Fibroblast of peridontal ligament (primary cell): ENCODE measurements around the gene IQSEC1.

Experiments
- DNase-seq: peaks from one replicate; pipeline ENCODE4 v3.0.0-alpha.2; 2010; ENCODE audit errors: extremely low read depth

Gene IQSEC1

GRCh38 chr3:12986031-12986430 is 87.2 kb downstream of the IQSEC1 start:
- no peak for DNase-seq

- DNase-seq: no peak
Observed at GRCh38 chr3:12985148-12985547, 88.1 kb downstream of the IQSEC1 start.

GRCh38 chr3:12984023-12984823 is 89.0 kb downstream of the IQSEC1 start:
- DNase-seq: peak; percentile 72

DNA sequence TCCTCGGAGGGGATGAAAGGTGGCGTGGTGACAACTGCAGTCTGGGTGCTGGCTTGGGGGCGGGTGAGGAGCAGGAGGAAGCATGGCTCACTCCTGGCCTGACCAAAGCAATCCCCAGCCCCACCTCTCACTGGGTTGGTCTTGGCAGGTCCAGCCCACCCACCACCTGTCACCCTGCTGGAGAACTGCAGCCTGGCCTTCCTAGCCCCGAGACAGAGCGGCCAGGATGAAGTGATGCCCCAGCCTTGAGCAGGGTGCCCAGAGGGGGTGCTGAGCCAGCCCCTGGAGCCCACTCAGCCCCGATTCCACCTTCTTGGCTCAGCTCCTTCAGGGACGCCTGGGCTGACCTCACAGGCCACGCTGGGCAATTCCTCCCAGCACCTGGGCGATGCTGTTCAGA is 89.9 kb downstream of the IQSEC1 start:
- no peak for DNase-seq

GRCh38 chr3:12982619-12983101 is 90.6 kb downstream of the IQSEC1 start:
- no peak for DNase-seq

- no peak for DNase-seq
Observed at GRCh38 chr3:12981306-12982275, 91.6 kb downstream of the IQSEC1 start.

GRCh38 chr3:12980596-12981290 is 92.5 kb downstream of the IQSEC1 start:
- DNase-seq: no peak

DNA sequence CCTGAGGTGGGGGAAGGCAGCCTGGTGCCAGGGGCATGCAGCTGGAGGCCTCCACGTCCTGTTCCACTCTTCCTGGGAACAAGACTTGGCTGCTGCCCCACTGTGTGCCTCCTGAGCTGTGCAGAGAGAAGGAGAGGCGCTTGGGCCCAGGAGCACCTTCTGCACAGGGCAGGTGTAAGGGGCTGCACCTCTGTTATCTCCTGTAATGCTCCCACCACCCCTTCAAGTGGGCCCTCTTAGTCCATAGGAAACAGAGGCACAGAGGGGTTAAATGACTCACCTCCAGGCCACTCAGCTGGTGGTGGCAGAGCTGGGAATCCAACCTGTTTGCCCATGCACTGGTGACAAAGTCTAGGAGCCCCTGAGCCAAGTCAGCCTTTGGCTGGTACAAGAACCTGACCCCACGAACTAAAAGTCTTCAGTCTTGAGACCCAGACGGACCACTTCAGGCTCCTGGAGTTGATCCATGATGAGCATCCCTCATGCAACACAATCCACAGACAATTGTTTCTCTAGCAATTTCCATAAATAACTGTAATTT is 93.2 kb downstream of the IQSEC1 start:
- DNase-seq: no peak

DNA sequence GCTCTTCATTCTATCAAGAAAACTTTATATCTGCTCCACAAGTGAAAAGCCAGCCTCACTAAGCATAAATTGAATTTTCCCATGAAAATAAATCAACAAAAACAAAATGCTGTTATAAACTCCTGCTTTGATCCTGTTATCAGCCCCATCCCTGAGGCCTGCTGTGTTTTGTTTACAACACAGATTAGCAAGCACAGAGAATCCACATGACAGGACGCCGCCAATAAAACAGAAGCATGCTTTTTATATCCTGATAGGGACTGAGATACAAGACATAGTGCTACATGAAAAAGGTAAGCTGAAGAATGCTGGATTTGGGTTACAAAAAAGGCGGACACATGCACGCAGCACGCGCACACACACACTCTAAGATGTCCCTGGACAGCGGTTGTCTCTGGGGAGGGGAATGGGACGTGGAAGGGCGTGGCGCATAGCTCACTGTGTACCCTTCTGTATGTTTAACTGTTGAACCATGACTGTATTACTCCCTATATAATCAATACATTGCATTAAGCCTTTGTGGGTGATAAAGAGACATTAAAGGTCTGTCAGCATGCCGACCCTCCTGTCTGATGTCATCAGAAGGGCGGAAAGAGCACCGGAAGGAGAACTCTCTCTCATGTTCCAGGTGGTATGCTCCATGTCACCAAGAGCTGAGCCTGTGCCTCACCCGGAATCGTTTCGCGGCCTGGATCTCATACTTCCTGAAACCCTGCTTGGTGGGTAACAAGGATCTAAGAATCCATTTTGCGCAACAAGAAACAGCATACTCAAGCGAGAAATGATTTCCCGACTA is 93.9 kb downstream of the IQSEC1 start:
- DNase-seq: no peak

DNA sequence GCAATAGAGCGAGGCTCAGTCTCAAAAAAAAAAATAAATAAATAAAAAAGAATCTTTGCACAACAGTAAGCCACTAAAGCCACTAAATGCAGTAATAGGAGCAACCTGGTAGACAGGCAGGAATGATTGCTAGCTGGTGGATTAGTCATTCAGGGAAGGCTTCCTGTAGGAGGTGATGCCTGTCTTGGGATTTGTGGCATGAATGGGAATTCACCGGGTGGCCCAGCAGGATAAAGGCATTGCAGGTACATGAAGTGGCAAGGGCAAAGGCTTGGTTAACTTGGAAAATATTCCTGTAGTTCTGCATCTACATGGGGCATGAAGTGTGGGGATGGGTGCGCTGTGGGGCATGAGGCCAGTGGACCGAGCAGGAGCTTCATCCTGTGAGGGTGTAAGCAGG is 94.5 kb downstream of the IQSEC1 start:
- DNase-seq: no peak

DNA sequence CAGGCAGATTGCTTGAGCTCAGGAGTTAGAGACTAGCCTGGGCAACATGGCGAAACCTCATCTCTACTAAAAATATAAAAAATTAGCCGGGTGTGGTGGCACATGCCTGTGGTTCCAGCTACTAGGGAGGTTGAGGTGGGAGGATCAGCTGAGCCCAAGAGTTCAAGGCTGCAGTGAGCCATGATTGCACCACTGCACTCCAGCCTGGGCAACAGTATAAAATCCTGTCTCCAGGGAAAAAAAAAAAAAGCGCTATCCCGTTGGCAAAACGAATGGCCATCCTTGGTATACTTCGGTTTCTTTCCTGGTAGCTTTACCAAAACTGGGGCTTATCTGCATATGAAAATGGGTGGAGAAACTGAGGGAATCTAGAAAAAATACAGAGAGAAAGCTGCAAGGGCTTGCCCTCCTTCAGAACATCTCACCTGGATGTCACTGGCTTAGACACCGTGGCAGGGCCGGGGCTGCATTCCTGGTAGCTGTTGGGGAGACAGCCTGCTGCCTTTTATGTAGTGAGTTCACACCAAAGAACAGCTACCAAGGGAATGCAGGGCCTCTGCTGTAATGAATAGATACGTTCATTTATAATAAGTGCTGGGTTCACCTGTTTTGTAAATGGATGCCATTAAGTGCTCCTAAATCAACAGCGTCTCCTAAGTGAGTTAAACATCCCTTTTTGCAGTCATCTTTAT is 96.0 kb downstream of the IQSEC1 start:
- DNase-seq: no peak

- DNase-seq: no peak
Observed at GRCh38 chr3:12975748-12976522, 97.3 kb downstream of the IQSEC1 start.

DNA sequence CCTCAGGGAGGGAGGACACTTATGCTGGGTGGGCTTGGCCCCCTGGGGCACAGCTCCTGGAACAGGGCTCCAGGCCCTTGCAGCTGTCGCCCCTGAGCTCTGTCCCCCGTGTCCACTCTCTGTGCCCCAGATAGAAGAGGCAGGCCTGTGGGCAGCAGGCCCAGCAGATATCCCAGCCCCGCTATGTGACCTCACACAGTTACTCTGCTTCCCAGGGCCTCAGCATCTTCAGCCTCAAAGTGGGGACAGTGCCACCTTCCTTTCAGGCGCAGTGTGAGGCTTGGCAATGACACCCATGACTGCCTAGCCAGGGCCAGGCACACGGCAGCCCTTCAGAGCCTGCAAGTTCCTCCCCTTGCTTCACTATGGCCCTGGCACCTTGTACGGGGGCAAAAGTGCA is 98.4 kb downstream of the IQSEC1 start:
- DNase-seq: no peak

GRCh38 chr3:12974334-12974733 is 98.9 kb downstream of the IQSEC1 start:
- no peak for DNase-seq

- DNase-seq: no peak
Observed at GRCh38 chr3:12973827-12974226, 99.4 kb downstream of the IQSEC1 start.

GRCh38 chr3:12972781-12973702 is 100.2 kb downstream of the IQSEC1 start:
- no peak for DNase-seq

GRCh38 chr3:12972043-12972442 is 101.2 kb downstream of the IQSEC1 start:
- DNase-seq: no peak

DNA sequence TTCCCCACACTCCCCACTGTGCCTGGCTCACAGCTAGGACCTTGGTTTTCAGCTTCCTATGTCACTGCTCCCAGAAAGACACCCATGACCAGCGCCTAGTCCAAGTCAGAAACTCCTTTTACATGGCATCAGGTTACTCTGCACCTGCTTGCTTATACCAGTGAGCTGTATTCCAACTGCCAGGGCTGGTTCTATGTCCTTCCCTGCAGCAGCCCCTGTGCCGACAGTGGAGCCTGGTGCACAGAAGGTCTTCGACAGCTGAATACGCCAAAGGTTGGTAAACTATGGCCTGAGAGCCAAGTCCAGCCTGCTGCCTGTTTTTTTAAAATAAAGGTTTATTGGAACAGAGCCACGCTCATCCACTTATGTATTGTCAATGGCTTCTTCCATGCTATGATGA is 102.5 kb downstream of the IQSEC1 start:
- no peak for DNase-seq
